ENCODE results near the gene THNSL1. TPM values are rescaled to one million over a fixed set of nuclear protein-coding genes. Genes with fewer than 3 reads are reported as not detected.

The THNSL1 gene
- polyA plus RNA-seq, 3 donors = 14.1 to 17.2 (median 15.4) TPM

Other genes starting within 250 kb of the THNSL1 start
- 10 to 100 TPM; 33.5 to 41.3 (median 38.8) TPM for gene PRTFDC1, start 64.0 kb upstream of the THNSL1 start, polyA plus RNA-seq (ENCODE audit: insufficient read length in 3 of 3)
- gene ENKUR, start 454 bp upstream of the THNSL1 start, polyA plus RNA-seq (ENCODE audit: insufficient read length in 3 of 3) = 1 to 10 TPM; 3.4 to 4.4 (median 4.2) TPM
- gene GPR158, start 158.4 kb downstream of the THNSL1 start, polyA plus RNA-seq (ENCODE audit: insufficient read length in 3 of 3) = under 1 TPM; 0.17 to 0.38 (median 0.22) TPM